IMR-90 (cell line): ENCODE measurements around the gene SPAG9. TPM values are rescaled to one million over a fixed set of nuclear protein-coding genes. Genes with fewer than 3 reads are reported as not detected.
A peak's percentile ranks its signal among the peaks of the same experiment; 100 is the strongest.

Source experiments
- ATAC-seq: fragments of 200-7000 bp; cut with Tn5 transposase; 2 replicates; pipeline ENCODE4 v1.9.1; 2020; ENCODE audit warnings: low read depth, mild to moderate bottlenecking, moderate library complexity
- BruUV-seq: library from RNA; stranded (reverse); fragments of 400-500 nt; replicated peaks from 2 replicates; lab custom pipeline; 2021; lab: Mats Ljungman, UMichigan
- CTCF ChIA-PET: fragments of 300-600 bp; formaldehyde crosslinking; extraction: SDS; loops from one replicate; lab custom pipeline; 2021; ENCODE audit warnings: antibody characterized with exemption; lab: Yijun Ruan, JAX
- POLR2A ChIA-PET: fragments of 300-600 bp; sonication (Branson Sonifier 250); formaldehyde crosslinking; loops from one replicate; lab custom pipeline; 2022; ENCODE audit warnings: antibody characterized with exemption; ENCODE audit not compliant: unreplicated experiment; lab: Charles Lee
- DNase-seq: peaks from one replicate; pipeline ENCODE4 v3.0.0; 2013
- H2AFZ ChIP-seq: replicated peaks from 2 replicates; pipeline ENCODE3; 2013; ENCODE audit warnings: low read length, mild to moderate bottlenecking; ENCODE audit not compliant: poor library complexity
- H2AK5ac ChIP-seq: 2 replicates; pipeline ENCODE4 v1.6.1; 2013; ENCODE audit warnings: low read depth, low read length, inconsistent platforms
- H2AK9ac ChIP-seq: replicated peaks from 2 replicates; pipeline ENCODE3; 2013; ENCODE audit warnings: mild to moderate bottlenecking, low read depth, low read length, moderate library complexity; ENCODE audit not compliant: poor library complexity
- H2BK120ac ChIP-seq: 2 replicates; pipeline ENCODE4 v1.6.1; 2013; ENCODE audit warnings: low read depth, low read length, inconsistent platforms
- H2BK15ac ChIP-seq: 3 replicates; pipeline ENCODE4 v1.6.1; 2013; ENCODE audit warnings: low read depth, low read length, inconsistent platforms
- H2BK20ac ChIP-seq: 2 replicates; pipeline ENCODE4 v1.6.1; 2013; ENCODE audit warnings: low read depth, mild to moderate bottlenecking, inconsistent platforms, low read length, moderate library complexity
- H2BK5ac ChIP-seq: 2 replicates; pipeline ENCODE4 v1.6.1; 2013; ENCODE audit warnings: mild to moderate bottlenecking, low read depth, low read length, inconsistent platforms; ENCODE audit not compliant: poor library complexity, severe bottlenecking
- H3K14ac ChIP-seq: replicated peaks from 2 replicates; pipeline ENCODE4 v1.6.1; 2013; ENCODE audit warnings: low read depth, low read length, inconsistent platforms
- H3K18ac ChIP-seq: 2 replicates; pipeline ENCODE4 v1.6.1; 2013; ENCODE audit warnings: low read depth, low read length, control low read depth
- H3K23ac ChIP-seq: 2 replicates; pipeline ENCODE4 v1.6.1; 2013; ENCODE audit warnings: low read depth, low read length, inconsistent platforms
- H3K27ac ChIP-seq: 2 replicates; pipeline ENCODE4 v1.5.1; 2013; ENCODE audit warnings: mild to moderate bottlenecking, control low read depth, low read length; ENCODE audit not compliant: insufficient read depth
- H3K27me3 ChIP-seq: 2 replicates; pipeline ENCODE4 v1.6.1; 2013; ENCODE audit warnings: low read length; ENCODE audit not compliant: control insufficient read depth, insufficient read depth
- H3K36me3 ChIP-seq: 2 replicates; pipeline ENCODE4 v1.6.1; 2013; ENCODE audit warnings: low read length, mixed read lengths; ENCODE audit not compliant: control insufficient read depth, insufficient read depth
- H3K4ac ChIP-seq: 2 replicates; pipeline ENCODE4 v1.6.1; 2013; ENCODE audit warnings: low read depth, low read length, inconsistent platforms
- H3K4me1 ChIP-seq: 2 replicates; pipeline ENCODE4 v1.6.1; 2013; ENCODE audit warnings: low read length, mixed read lengths; ENCODE audit not compliant: control insufficient read depth, insufficient read depth
- H3K4me2 ChIP-seq: 2 replicates; pipeline ENCODE4 v1.6.1; 2013; ENCODE audit warnings: low read depth, mild to moderate bottlenecking, control low read depth, low read length, moderate library complexity
- H3K4me3 ChIP-seq: 2 replicates; pipeline ENCODE4 v1.5.1; 2013; ENCODE audit warnings: low read depth, mild to moderate bottlenecking, control low read depth, low read length, moderate library complexity; ENCODE audit not compliant: insufficient read depth
- H3K56ac ChIP-seq: 2 replicates; pipeline ENCODE4 v1.6.1; 2013; ENCODE audit warnings: low read length, inconsistent platforms; ENCODE audit not compliant: insufficient read depth; ENCODE audit errors: extremely low read depth
- H3K79me1 ChIP-seq, 2 experiments: 2 replicates each; pipeline ENCODE4 v1.6.1; 2013; ENCODE audit warnings: low read length in 2 of 2, inconsistent platforms in 1 of 2, low read depth in 1 of 2
- H3K9ac ChIP-seq: 2 replicates; pipeline ENCODE4 v1.6.1; 2013; ENCODE audit warnings: low read depth, low read length, control low read depth
- H3K9me1 ChIP-seq: 2 replicates; pipeline ENCODE4 v1.6.1; 2013; ENCODE audit warnings: low read length, inconsistent platforms; ENCODE audit not compliant: insufficient read depth
- H3K9me3 ChIP-seq: 2 replicates; pipeline ENCODE4 v1.6.1; 2013; ENCODE audit warnings: low read length; ENCODE audit not compliant: control insufficient read depth, insufficient read depth
- H4K20me1 ChIP-seq: 2 replicates; pipeline ENCODE4 v1.6.1; 2013; ENCODE audit warnings: low read length, inconsistent platforms; ENCODE audit not compliant: insufficient read depth
- H4K5ac ChIP-seq: 2 replicates; pipeline ENCODE4 v1.6.1; 2013; ENCODE audit warnings: mild to moderate bottlenecking, low read depth, low read length, control low read depth
- H4K8ac ChIP-seq, 2 experiments: 2 replicates each; pipeline ENCODE4 v1.6.1; 2013; ENCODE audit warnings: low read depth in 2 of 2, low read length in 2 of 2, control low read depth in 1 of 2, inconsistent platforms in 1 of 2
- H4K91ac ChIP-seq: 2 replicates; pipeline ENCODE4 v1.6.1; 2013; ENCODE audit warnings: low read depth, low read length, inconsistent platforms; ENCODE audit not compliant: insufficient read depth
- CHD1 ChIP-seq: IDR thresholded peaks from 2 replicates; pipeline ENCODE4 v1.6.1; 2012; ENCODE audit warnings: low read depth, low read length, improper control_type of control experiment
- CTCF ChIP-seq: conservative IDR thresholded peaks from 2 replicates; pipeline ENCODE4 v1.5.1; 2012; ENCODE audit warnings: mild to moderate bottlenecking, low read depth, low read length, improper control_type of control experiment
- ELK1 ChIP-seq: fragments of 150-350 bp; IDR thresholded peaks from 2 replicates; pipeline ENCODE4 v1.6.1; 2016; ENCODE audit warnings: low read depth, mild to moderate bottlenecking, low read length, moderate library complexity, borderline replicate concordance
- FOS ChIP-seq: fragments of 150-350 bp; IDR thresholded peaks from 2 replicates; pipeline ENCODE4 v1.6.1; 2016; ENCODE audit warnings: low read depth, low read length
- MAFK ChIP-seq: IDR thresholded peaks from 2 replicates; pipeline ENCODE4 v1.6.1; 2012; ENCODE audit warnings: low read depth, low read length, improper control_type of control experiment
- MAZ ChIP-seq: IDR thresholded peaks from 2 replicates; pipeline ENCODE4 v1.6.1; 2012; ENCODE audit warnings: low read depth, mild to moderate bottlenecking, low read length, improper control_type of control experiment, moderate library complexity, borderline replicate concordance
- MXI1 ChIP-seq: IDR thresholded peaks from 2 replicates; pipeline ENCODE4 v1.6.1; 2012; ENCODE audit warnings: low read depth, mild to moderate bottlenecking, low read length, moderate library complexity, borderline replicate concordance
- NFE2L2 ChIP-seq: fragments of 150-350 bp; IDR thresholded peaks from 2 replicates; pipeline ENCODE4 v1.6.1; 2016; ENCODE audit warnings: low read depth, mild to moderate bottlenecking, low read length
- POLR2A ChIP-seq: IDR thresholded peaks from 2 replicates; pipeline ENCODE4 v1.6.1; 2012; ENCODE audit warnings: mild to moderate bottlenecking, low read depth, low read length
- RAD21 ChIP-seq: IDR thresholded peaks from 2 replicates; pipeline ENCODE4 v1.6.1; 2012; ENCODE audit warnings: low read length, improper control_type of control experiment
- RFX5 ChIP-seq: IDR thresholded peaks from 2 replicates; pipeline ENCODE4 v1.8.0; 2012; ENCODE audit warnings: low read depth, mild to moderate bottlenecking, low read length, moderate library complexity
- SMC3 ChIP-seq: fragments of 150-350 bp; IDR thresholded peaks from 2 replicates; pipeline ENCODE4 v1.6.1; 2016; ENCODE audit warnings: low read depth, mild to moderate bottlenecking, antibody characterized with exemption, low read length, moderate library complexity
- USF2 ChIP-seq: fragments of 150-350 bp; IDR thresholded peaks from 2 replicates; pipeline ENCODE4 v1.6.1; 2017; ENCODE audit warnings: mild to moderate bottlenecking, antibody characterized with exemption, low read length, low read depth
- WGBS, 2 experiments: methylation state at CpG; one replicate each; pipeline versions ENCODE4 v1.1.5 to v1.1.7; 2013; ENCODE audit warnings: missing lambda C conversion rate in 2 of 2; ENCODE audit not compliant: insufficient read length in 1 of 2; ENCODE audit errors: extremely low coverage in 2 of 2; 5-methylcytosine and 5-hydroxymethylcytosine counted together
- dilution Hi-C: fragments of 300-500 bp; cut with HindIII; formaldehyde crosslinking; loops from one replicate; pipeline ENCODE4 v1.14.3; 2018; ENCODE audit warnings: low sequenced_read_pairs; ENCODE audit not compliant: unreplicated experiment
- in situ Hi-C: fragments of 300-500 bp; cut with MboI; formaldehyde crosslinking; loops from 3 replicates; pipeline ENCODE4 v1.14.3; 2019; ENCODE audit warnings: low sequenced_read_pairs, inconsistent platforms, mixed read lengths
- intact Hi-C: fragments of 100-400 bp; cut with micrococcal nuclease; formaldehyde crosslinking; loops from 2 replicates; pipeline ENCODE4 v1.10.0; 2022
- polyA plus RNA-seq, 3 experiments: library from polyadenylated mRNA; depleted of rRNA; stranded (reverse); fragments of >200 nt; gene quantifications; 2 replicates each; pipeline ENCODE4 v1.2.3, GENCODE V29; 2012; ENCODE audit warnings: low replicate concordance in 1 of 3
- total RNA-seq: library from RNA; depleted of rRNA; stranded (reverse); fragments of >200 nt; gene quantifications from 2 replicates; pipeline ENCODE4 v1.2.3, GENCODE V29; 2012

SPAG9 gene
- total and polyA plus RNA-seq, 2 of the 4 experiments (the other 2 are of a cell fraction) = 26.7 to 75.5 TPM

DNA sequence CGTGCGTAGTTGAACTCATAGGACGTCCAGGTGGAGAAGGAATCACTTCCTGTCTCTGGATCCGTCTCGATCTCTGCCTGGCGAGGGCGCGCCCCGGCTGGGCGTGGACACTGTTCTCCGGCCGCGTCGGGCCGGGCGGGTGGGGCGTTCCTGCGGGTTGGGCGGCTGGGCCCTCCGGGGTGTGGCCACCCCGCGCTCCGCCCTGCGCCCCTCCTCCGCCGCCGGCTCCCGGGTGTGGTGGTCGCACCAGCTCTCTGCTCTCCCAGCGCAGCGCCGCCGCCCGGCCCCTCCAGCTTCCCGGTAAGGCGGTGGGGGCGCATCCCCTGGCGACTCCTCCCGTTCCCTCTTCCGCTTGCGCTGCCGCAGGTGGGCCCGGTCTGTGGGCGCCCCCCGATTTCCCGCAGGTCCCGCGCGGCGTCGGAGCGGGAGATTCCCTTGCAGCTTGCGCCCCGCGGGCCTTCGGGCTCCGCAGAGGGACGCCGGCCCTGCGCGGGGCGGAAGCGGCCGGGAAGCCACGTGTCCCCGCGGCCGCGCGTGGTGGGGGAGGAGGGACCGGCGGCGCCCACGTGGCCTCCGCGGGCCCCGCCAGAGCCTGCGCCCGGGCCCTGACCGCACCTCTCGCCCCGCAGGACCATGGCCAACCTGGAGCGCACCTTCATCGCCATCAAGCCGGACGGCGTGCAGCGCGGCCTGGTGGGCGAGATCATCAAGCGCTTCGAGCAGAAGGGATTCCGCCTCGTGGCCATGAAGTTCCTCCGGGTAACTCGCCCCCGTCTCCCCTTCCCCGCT, 45.7 kb upstream of the SPAG9 start, which contains the start of gene NME2:
NME2 (plus strand) TSS at position 214 of the 789 bp plus-strand sequence; CDS start at position 634, 420 bp downstream.
- peak; percentile 77 for DNase-seq
- peak within 1 kb of the TSS; percentile 97 for H3K4ac ChIP-seq
- no peaks in the 10 kb centered on the region for H3K27me3 ChIP-seq
- peak within 1 kb of the TSS; percentile 25; the same call in 2 of the 3 replicates for H2BK15ac ChIP-seq
- no peaks in the 10 kb centered on the region for H3K9me3 ChIP-seq
- H2AK9ac ChIP-seq = peak within 1 kb of the TSS; percentile 99
- peak within 1 kb of the TSS; percentile 76 for H3K18ac ChIP-seq
- 1% methylated on average over 43 of the region's 98 CpGs; no CpG with 5 or more reads in 1 of the 2 experiments for WGBS, 2 experiments
- peak; percentile 95 for ATAC-seq
- peak within 1 kb of the TSS; percentile 91 for H3K27ac ChIP-seq
- H2AK5ac ChIP-seq = peak within 1 kb of the TSS; percentile 94
- H4K8ac ChIP-seq = peak within 1 kb of the TSS; percentile 95 to 100
- CTCF ChIA-PET = interaction anchor here (0.5 to 1.3 kb wide), 2 partner anchors 43 to 98 kb away, joined by 3 read pairs; no protein-coding TSS in a partner anchor
- H2BK20ac ChIP-seq = no peak within 1 kb of the TSS
- peak within 1 kb of the TSS; percentile 97 for H3K23ac ChIP-seq
- peaks cover 19% of the 10 kb centered on the region for H4K20me1 ChIP-seq
- peak within 1 kb of the TSS; percentile 95 for H2BK5ac ChIP-seq
- dilution Hi-C loops (no loop called here), intact Hi-C loops (loop anchor here (2.0 to 5.0 kb wide), 2 partner anchors 94 to 371 kb away; partner anchors contain the start of genes MBTD1 and UTP18), in situ Hi-C loops (no loop called here)
- peak within 1 kb of the TSS; percentile 88 for H3K9ac ChIP-seq
- peak within 1 kb of the TSS; percentile 99 for H2AFZ ChIP-seq
- H3K79me1 ChIP-seq = peaks cover 27 to 52% of the 10 kb centered on the region in 2 experiments
- H3K56ac ChIP-seq = peak within 1 kb of the TSS; percentile 82
- peaks cover 35% of the 10 kb centered on the region for H3K36me3 ChIP-seq
- peak within 1 kb of the TSS; percentile 87 for H3K4me3 ChIP-seq
- peak within 1 kb of the TSS; percentile 19; the same call in 1 of the 2 replicates for H2BK120ac ChIP-seq
- H3K4me1 ChIP-seq = peaks cover 8% of the 10 kb centered on the region; the same call in 1 of the 2 replicates
- POLR2A ChIA-PET = no interaction called here
- H3K9me1 ChIP-seq = peaks cover 11% of the 10 kb centered on the region; the same call in 1 of the 2 replicates
- peak within 1 kb of the TSS; percentile 95 for H4K91ac ChIP-seq
- peak within 1 kb of the TSS; percentile 99 for H3K14ac ChIP-seq
- no TSS peak for BruUV-seq
- H4K5ac ChIP-seq = peak within 1 kb of the TSS; percentile 95
- peak within 1 kb of the TSS; percentile 94 for H3K4me2 ChIP-seq
- no peak for TF ChIP-seq RFX5
- TF ChIP-seq ELK1 = no peak
- no peak for TF ChIP-seq CHD1
- TF ChIP-seq MAFK = no peak
- TF ChIP-seq USF2 = peak; percentile 94
- no peak for TF ChIP-seq SMC3
- TF ChIP-seq RAD21 = no peak
- peak; percentile 99 for TF ChIP-seq MXI1
- no peak for TF ChIP-seq FOS
- no peak for TF ChIP-seq NFE2L2
- TF ChIP-seq MAZ = peak; percentile 73; the same call in 1 of the 2 replicates
- TF ChIP-seq CTCF = no peak; the same call in 1 of the 2 replicates
- TF ChIP-seq POLR2A = peak; percentile 72
